Activated CD4-positive, alpha-beta T cell treated with anti-CD3 and anti-CD28 coated beads for 48 hours (primary cell): ENCODE data around the gene CACNA1C.
A peak's percentile ranks its signal among the peaks of the same experiment; 100 is the strongest.

Experiments
- DNase-seq: peaks from one replicate; pipeline ENCODE4 v3.0.0-alpha.2; 2020

The CACNA1C gene

DNA sequence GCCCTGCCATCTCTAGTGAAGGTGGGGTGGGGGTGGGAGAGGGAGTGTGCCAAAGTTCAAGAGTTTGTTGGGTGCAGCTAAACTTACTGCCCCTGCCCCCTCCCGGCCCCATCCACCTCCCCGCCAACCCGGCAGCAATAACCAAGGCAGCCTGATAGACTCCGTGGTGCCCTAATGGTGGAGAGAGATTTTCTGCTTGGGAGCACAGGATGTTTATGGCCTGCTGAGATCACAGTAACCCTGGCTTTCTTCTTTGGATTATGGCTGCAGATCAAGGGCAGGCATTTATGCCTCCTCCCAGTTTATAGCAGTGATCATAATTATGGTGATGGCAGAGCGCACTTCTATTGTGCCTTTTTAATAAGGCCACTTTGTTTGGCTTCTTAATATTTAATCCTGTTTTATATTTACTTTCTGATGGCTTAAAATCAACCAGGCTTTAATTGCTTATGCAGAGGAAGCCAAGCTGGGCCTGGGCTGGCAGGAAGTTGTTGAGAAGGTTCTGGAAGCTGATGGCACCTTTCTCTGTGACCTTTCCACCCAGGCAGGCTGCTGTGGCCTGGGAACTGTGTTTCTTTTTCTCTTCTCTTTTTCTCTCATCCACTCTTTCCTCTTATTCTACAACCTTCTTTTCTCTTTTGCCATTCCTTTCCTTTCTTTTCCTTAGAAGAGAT is 485.2 kb downstream of the CACNA1C start:
- DNase-seq, result no peak

DNA sequence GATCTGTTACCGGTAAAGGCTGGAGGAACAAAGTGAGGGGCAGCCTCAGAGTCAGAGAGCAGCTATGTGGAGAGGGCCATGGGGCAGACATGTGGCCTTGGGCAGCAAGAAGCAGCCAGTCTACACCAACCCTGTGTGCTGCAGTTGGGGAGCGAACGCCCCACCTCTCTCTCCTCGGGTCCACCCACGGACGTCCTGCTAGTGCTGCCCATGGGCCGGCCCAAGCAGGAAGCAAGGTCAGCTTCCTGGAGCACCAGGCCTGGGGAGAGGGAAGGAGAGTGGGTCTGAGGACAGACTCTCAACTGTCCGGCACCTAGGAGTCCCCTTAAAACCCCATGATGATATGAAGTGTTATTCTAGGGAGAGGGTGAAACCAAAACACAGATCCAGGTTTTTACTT is 487.2 kb downstream of the CACNA1C start:
- no peak for DNase-seq

DNA sequence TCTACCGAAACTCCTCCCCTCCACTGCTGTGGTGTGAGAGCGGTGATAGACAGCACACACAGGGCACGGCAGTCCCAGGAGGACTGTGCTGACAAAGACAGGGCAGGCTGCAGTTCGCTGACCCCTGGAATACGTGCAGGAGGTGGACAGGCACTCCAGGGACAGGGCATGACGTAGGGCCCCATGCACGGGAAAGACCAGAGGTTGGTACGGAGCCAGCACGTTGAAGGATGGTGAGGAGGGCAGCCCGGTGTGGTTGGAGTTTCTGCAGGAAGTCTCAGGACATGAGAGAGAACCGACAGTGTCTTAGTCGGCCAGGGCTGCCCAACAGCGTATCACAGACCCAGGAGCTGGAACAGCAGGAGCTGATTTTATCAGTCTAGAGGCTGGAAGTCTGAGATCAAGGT is 487.8 kb downstream of the CACNA1C start:
- DNase-seq, result no peak

GRCh38 chr12:2541631-2542204 is 488.9 kb downstream of the CACNA1C start:
- DNase-seq, result no peak

GRCh38 chr12:2543801-2544200 is 491.0 kb downstream of the CACNA1C start:
- DNase-seq, result peak; percentile 19

- peak; percentile 8 for DNase-seq
Measured at GRCh38 chr12:2544230-2544629, 491.4 kb downstream of the CACNA1C start.

DNA sequence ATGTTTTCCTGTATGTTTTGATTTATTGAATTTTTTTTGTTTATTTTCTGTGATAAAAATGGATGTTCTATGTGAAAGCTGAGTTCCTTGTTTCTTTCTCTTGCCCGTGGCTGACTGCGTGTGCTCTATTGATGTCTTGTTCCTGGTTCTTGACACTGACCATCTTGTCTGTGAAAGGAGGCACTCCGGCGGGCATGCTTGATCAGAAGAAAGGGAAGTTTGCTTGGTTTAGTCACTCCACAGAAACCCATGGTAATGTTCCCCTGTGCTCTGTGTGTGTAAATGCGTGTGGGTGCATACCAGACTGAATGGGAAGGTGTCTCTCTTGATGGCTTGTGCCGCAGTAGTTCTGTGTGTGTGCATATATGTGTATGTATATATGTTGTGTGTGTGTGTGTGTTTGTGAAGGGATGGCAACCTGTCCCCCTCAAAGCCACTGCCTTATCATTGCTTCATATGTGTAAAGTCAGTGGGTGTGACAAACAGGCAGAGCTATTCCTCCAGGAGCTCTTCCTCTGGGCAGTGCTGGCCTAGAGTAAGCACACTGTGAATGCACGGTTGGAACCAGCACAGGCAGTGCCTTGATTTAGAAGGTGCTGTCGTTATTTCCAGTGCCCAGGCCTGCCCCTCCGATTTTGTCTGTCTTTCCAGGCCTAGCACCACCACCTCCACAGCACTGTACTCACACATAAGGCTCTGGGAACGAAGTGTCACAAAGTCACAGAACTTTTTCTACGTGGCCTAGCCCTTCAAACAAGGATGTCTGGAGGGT is 494.7 kb downstream of the CACNA1C start:
- DNase-seq, result no peak

DNA sequence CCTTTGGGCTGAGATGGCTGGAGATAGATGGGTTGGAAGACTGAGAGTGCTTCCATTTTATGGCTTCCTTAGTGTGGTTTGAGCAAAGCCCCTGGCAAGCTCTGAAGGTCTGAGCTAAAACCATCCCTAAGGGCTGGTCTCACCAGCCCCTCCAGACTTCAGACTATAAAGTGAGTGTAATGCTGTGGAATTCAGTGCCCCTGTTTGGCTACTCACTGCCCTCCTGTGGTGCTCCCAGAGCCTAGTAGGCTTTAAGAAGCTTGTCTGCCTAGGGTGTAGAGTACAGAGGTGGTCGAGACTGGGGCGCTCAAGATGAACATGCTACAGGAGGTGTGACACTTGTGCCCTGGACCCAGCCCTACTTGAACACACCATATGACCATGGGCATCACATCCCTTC is 495.3 kb downstream of the CACNA1C start:
- DNase-seq, result no peak

DNA sequence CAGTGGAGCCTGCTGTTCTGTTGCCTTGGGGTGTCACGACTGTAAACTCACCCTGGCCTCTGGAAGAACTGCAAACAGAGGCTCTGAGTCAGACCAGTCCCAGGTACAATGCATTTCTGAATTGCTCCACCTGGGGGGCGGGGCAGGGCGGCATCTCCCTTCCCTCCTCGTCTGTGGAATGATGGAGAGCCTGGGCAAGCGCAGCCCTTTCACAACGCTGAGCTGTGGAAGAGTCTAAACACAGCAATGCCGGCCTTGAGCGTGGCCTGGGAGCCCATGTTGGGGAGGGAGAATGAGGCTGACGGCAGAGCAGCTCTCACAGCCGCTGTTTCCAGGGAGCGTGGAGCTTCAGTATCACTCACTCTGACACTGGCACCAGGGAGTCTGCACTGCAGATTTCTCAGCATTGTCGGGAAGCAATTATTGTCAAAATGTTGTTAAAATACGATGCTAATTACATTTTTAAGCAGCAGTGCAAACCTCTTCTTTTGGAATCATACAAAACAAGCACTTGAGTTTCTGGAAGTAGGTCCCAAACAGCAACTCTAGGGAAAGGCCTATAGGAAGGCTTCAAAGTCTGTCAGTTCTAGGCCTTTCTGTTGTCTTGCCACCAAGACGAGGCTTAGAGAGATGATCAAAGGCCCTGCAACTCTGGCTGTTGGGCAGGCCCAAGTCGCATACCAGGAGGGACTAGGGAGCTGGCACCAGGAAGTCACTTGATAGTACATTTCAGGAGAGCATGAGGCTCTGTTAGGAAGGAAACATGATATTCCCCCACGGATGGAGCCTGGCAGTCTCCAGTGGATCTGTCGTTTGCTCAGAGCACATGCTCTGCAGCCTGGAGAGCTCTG is 498.0 kb downstream of the CACNA1C start:
- DNase-seq, result no peak

DNA sequence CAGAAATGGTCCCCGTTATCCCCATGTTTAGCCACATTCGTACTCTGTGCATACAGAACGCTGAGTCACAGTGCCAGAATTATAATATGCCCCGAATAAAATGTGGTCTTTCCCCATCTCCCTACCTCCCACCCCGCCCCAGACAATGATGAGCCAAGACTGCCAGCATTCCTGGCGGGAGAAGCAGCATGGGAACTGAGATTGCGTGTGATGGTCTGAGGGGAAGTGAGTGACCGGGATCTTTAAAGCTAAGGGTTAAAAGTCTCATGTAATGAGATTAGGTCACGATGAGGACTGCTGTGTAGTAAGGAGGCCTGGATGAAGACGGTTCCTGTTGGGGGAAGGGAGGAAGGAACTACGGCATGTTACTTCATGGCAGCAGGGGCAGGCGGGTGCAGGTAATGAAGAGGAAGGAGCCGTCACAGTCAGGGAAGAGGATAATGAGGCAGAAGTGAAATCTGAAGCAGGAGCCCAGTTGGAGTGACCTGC is 498.7 kb downstream of the CACNA1C start:
- no peak for DNase-seq

DNA sequence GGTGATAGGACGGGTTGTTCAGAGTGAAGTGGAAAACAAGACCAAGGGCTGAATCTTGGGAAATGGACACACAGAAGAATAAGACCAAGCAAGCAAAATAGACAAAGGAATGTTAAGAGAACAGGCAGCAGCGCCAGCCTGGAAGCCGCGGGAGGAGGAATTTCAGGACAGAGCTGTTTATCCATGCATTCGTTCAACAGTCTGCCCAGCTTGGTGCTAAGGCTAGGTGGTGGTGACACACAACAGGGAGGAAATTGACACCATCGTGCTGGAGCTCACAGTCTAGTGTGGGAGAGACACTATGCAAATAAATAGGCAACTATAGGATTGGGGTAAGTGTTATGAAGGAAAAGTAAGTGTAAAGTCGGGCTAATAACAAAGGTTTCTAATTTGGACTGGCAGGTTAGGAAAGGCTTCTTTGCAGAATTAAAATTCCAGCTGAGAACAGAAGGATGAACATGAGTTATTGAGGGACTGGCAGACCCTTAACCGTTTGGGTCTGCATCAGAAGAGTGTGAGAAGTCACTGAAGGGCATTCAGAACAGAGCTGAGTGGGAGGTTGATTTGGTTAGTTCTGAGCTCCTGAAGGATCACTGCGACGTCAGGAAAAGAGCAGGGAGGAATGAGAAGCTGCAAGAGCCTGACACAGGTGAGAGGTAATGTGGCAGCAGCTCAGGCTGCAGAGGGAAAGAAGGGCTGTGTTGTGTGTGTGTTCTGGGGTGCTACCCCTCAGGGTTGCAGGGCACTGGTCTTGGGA is 499.4 kb downstream of the CACNA1C start:
- DNase-seq, result no peak

GRCh38 chr12:2553388-2554126 is 500.8 kb downstream of the CACNA1C start:
- no peak for DNase-seq

DNA sequence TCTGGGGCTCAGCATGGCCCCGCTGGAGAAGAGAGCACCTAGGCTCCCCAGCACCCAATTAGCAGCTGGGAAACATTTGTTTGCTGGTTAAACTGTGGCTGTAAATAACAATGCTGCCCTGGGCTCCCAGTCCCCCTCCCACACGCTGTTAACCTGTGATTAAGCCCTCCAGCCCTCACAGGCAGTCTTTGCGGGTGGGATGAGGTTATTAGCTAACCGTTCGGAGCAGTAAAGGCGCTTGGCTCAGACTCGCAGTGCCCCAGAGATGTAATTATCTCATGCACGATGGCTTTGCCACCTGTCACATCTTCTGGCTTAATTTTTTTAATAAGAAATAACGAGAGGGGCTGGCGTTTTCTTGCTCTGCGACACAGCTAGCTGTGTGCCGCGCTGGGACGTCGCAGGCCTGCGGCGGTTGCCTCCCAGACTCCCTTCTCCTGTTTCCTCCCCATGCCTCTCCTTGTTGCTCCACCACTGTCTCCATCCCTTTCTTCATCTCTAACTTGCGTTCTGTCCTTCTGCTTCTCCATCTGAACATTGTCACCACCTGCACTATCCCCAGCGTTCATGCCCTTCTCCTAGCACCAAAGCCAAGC is 502.8 kb downstream of the CACNA1C start:
- DNase-seq, result no peak

DNA sequence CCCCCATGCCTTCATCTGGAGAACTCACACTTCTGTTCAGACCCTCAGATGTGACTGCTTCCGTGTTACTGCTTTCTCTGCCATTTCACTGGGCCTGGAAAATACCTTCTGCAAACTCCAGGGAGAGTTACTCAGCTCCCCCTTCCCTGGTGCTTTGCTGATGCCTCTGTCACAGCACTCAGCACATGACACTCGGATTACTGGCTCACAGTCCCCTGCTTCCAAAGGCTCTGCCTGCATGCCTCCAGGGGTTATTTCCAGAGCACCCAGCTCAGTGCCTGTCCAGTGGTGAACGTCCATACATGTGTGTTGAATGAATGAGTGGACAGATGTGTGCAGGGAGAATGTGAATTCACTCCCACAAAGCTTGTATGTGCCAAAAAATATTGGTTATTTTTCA is 504.8 kb downstream of the CACNA1C start:
- no peak for DNase-seq

DNA sequence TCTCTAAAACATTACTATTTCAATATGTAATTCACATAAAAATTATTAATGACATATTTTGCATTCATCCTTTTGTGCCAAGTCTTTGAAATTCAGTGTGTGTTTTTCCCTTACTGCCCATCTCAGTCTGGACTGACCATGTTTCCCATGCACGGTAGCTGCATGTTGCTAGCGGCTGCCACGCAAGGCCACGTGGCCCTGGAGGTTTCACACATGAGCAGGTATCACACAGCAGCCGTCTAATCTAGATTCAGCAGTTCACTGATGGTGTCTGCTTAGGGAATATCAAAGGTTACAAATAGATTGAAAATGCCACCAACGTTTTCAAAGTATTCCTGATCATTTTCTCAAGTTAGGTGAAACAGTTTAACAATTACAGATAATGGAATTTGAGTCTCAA is 507.1 kb downstream of the CACNA1C start:
- DNase-seq, result no peak

DNA sequence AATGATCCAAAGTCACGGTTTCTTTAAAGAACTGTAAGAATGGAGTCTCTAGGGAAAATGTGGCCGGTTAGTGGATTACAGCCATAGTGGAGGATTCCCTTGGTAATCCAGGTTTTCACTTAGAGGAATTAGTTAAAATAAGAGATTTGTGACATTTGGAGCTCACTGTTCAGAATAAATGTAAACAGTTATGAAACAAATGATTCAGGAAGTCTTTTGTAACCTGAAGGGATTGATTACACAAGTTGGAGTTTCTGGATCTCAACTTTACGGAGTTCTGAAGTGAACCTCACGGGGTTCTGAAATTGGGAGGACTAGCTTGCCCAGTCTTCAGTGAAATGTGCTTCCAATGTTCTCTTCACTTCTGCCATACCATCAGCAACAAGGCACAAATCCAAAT is 507.6 kb downstream of the CACNA1C start:
- no peak for DNase-seq

- no peak for DNase-seq
Measured at GRCh38 chr12:2561367-2561766, 508.6 kb downstream of the CACNA1C start.

DNA sequence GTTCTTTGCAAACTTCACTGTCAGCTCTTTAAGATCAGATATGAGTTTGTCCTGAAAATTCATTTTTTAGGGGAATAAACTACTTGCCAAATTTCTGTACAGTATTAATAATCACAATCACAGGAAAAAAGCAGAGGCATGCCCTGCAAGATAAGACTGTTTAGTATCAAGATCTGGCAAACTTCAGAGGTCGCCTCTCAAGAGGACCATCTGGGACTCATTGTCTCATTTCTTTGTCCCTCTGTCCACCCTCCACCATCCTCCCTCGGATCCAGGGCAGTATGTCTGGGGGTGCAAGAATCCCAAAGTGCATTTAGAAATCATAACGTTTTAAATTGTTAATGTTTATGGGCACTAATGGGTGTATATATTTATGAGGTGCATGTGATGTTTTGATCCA is 509.6 kb downstream of the CACNA1C start:
- DNase-seq, result no peak

- DNase-seq, result no peak
Measured at GRCh38 chr12:2563709-2564108, 510.9 kb downstream of the CACNA1C start.

GRCh38 chr12:2566161-2566560 is 513.4 kb downstream of the CACNA1C start:
- no peak for DNase-seq

DNA sequence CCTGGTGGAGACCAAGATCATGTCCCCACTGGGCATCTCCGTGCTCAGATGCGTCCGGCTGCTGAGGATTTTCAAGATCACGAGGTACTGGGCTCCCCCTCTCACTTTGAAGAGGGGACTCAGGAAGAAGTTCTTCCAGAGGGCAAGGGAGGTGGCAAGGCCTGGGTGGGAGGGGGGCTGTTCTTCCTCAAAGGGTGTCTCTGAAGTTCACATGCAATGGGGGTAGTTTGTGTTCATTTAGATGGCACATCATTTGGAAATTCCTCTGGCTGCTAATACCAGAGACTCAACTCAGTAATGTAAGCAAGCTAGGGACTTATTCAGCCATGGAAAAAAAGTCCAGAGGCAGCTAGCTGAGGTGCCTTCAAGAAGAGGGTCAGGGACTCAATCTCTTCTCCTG is 514.9 kb downstream of the CACNA1C start:
- no peak for DNase-seq
